ENCODE data around the gene KIF3C. TPM values are rescaled to one million over a fixed set of nuclear protein-coding genes. Genes with fewer than 3 reads are reported as not detected.
"Not testable (repeated sequence)": the region's sequence is repeated elsewhere in the genome, so short reads cannot be mapped to it uniquely, and the experiment has no call there.

Gene KIF3C
- 1 to 10 TPM; 5.1 to 6.6 TPM for total RNA-seq

DNA sequence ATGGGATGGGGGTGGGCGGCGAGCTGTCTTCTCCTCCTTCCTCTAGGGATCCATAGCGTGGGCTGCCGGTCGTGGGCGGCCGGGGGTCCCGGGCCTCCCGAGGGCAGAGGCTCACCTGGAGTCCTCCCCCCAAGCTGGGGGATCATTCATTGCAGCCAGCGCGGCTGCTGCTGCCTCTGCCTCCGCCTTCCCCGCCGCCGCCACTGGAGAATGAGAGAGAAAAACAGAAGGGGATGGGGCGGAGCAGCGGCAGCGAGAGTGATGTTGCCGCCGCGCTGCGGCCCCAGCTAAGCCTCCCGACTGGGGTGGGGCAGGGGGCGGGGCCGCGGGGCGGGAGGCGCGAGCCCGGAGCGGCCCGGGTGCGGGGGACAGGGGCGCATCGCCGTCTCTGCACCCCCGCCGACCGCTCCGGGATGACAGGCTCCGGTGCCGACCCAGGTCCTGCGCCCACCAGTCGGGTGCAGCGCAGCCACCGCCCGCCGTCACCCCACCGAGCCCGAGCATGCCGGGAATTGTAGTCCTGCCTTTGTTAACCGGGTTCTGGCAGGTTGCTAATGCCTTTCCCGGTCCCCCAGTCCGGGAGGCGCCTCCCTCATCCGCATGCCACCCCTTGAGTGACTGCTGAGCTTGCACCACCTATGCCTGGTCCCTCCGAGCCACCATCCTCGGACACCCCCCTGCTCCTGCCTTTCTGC, at the start of gene KIF3C:
Gene KIF3C (minus strand): TSS at position 225 of the 695 bp plus-strand sequence. CDS start 580 bp downstream, outside the sequence.
- ChIA-PET POLR2A (interaction anchor here (0.5 to 1.4 kb wide), 4 partner anchors 104 to 640 kb away, joined by 3 to 5 read pairs (median 3); partner anchors contain the start of gene ASXL2), CTCF (interaction anchor here (0.6 to 1.2 kb wide), 4 partner anchors 9 to 167 kb away, joined by 3 to 6 read pairs (median 4); no protein-coding TSS in a partner anchor)

DNA sequence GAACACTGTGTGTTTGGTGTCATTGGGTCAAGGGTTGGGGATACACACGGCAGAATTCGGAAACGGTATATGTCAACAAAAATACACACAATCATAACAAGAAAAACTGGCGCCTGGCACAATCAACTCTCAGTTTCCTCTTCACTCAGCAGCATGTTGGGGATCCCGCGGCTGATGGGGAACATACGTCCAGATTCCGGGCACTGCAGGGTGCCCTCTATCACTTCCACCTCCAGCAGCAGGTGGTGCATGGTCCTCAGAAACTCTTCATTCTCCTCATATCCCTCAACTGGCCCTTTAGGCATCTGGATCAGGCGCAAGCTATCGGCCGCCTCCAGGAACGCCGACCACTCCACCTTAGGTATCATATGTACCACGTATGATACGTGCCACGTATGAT, 45.8 kb upstream of the KIF3C start:
- CTCF ChIA-PET, POLR2A ChIA-PET: not testable (repeated sequence)

DNA sequence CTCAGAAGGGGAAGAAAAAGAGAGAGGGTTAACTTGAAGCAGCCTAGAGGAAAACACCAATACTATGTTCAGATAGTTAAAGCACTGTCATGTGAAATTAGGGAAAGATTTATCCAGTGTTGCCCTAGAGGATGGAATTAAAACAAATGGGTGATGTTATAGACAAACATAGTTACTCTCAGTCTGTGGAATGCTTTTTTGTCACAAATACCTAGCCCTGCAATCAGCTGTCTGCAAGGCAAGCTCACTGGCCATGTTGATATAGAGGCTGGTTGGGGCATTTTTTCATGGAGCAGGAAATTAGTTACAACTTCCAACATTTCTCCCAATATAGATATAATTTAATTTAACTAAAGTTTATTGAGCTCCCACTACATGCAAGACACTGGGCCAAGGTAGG, 43.2 kb upstream of the KIF3C start:
- CTCF ChIA-PET = interaction anchor here (0.8 kb wide), 1 partner anchor 18 kb away, joined by 3 read pairs; no protein-coding TSS in a partner anchor
- POLR2A ChIA-PET = no interaction called here

DNA sequence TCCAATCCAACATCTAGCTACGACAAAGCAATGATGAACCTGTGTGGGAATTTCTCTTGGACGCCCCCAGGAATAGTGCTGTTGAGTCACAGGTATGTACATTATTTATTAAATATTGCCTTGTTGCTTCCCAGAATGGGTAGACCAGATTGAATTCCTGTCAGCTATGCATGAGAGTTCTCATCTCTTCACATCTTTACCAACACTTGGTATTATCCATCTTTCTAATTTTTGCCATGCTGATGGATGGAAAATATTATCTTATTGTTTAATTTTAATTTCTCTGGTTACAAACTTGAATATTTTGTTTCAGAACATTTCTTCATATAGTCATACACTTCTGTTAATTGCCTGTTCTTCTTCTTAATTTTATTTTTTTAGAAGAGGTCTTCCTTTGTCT, 42.0 kb upstream of the KIF3C start:
- ChIA-PET POLR2A (interaction anchor here (0.8 kb wide), 1 partner anchor 9 kb away, joined by 6 read pairs; the partner anchor contains the start of gene RAB10), CTCF (interaction anchor here (0.7 kb wide), 1 partner anchor 19 kb away, joined by 3 read pairs; no protein-coding TSS in a partner anchor)

DNA sequence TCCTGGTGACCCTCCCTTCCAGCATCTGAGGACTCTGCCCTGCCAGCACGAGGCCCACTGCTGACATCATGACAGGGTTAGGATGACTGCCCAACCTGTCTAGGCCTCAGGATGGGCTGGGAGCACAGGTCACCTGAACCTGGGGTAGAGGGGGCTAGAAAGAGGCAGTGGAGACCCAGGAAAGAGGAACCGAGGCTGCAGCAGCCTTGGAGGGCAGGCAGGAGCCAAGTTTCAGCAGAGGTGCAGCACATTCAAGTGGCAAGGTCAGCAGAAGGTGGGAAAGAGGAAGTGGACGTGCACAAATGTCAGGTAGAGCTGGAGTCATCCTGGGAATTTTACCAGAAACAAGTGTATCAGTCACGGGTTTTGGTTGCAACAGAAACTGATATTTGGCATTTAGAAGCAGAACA, 37.9 kb upstream of the KIF3C start:
- ChIA-PET CTCF (no interaction called here), POLR2A (no interaction called here)

DNA sequence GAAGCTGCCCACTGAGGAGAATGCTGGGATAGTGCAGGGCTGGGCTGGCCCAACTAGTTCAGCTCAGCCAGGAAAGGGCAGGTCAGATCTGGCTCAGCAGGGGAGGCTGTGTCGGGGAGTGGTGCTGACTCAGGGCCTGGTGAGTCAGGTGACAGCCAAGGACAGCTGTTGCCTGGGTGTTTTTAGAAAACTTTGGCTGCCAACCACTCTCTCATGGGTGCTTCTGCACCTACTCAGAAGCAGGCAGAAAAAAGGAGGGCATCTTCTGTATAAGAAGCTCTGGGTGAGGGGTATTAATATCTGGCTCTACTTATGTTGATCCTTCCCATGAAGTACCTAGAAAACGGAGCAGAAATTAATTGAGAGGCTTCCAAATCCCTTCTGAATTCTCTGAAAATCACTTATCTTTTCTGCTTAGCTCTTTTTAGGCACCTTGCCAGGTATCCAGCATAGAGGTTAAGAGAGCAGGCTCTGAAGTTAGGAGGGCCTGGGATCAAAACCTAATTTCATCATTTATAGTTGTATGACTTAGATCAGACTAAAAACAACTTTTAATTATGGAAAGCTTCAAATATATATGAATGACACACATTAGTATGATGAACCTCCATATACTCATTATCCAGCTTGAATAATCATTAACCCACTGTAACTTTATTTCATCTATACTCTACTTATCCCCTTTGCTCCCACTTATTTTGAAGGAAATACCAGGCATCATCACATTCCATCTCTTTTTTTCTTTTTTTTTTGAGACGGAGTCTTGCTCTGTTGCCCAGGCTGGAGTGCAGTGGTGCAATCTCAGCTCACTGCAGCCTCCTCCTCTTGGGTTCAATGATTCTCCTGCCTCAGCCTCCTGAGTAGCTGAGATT, 36.1 kb upstream of the KIF3C start:
- ChIA-PET CTCF (interaction anchor here (0.9 kb wide), 1 partner anchor 42 kb away, joined by 3 read pairs; no protein-coding TSS in a partner anchor), POLR2A (interaction anchor here (0.6 kb wide), 1 partner anchor 71 kb away, joined by 3 read pairs; no protein-coding TSS in a partner anchor)

DNA sequence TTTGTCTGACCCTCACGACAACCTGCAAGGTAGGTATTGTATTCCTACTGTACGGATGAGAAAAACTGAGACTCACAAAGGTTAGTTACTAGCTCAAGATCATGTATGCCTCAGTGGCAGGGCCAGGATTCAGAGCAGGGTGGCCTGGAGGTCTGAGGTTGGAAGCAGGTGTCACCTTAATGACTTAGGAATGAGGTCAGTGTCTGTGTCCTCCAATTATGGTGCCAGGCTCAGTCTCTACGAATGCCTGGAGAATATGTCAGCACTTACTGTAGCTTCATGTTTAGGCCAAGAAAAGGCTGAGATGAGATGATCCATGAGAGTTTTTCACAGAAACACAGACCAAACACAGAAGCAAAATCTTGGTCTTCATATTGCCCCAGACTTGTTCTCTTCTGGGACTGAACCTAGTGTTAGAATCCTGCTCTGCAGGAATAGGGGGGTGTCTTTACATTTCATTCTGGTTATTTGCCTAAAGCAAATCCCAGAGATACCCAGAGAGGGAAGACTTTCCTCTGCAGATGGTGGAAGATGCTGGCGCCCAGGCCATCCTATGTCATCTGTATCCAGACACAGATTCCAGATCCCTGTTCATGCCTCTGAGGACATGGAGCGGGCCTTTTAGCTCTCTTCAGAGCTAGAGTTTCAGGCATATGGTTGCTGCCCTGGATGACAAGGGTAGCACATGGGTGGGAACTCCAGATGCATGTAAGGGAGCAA, 35.3 kb upstream of the KIF3C start:
- ChIA-PET POLR2A (interaction anchor here (0.6 kb wide), 1 partner anchor 70 kb away, joined by 3 read pairs; no protein-coding TSS in a partner anchor), CTCF (no interaction called here)

DNA sequence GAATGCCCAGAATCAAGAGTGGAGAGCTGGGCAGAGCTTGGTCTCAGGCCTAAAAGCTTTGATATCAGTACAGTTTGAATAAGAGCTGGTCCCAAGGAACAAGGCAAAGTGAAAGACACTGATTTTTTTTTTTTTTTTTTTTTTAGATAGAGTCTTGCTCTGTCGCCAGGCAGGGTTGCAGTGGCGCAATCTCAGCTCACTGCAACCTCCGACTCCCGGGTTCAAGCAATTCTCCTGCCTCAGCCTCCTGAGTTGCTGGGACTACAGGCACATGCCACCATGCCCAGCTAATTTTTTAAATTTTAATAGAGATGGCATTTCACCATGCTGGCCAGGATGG, 34.4 kb upstream of the KIF3C start:
- POLR2A ChIA-PET, CTCF ChIA-PET: not testable (repeated sequence)

DNA sequence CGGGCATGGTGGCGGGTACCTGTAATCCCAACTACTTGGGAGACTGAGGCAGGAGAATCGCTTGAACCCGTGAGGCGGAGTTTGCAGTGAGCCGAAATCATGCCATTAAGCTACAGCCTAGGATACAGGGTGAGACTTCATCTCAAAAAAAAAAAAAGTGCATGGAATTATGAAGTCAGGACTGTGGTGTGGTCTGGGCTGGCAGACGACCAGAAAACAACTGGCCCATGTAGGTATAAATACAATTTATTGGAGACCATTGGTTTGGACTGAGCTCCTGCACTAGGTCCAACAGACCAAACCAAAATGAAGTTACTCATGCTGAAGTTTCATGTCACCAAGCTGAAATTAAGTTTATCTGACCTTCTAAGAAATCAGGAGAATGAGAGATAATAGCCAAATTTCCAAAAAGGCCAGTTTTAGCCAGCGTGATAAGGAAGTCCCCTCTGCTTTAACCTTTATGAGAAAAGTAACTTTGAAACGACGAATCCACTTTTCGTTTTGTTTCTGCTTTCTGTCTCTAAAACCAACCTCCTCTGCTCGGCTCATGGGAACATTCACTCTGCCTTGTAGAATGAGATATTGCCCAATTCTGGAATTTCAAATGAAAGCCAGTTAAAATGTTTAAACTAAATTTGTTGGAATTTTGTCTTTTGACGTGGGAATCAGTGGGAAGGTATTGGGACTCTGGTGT, 33.9 kb upstream of the KIF3C start:
- ChIA-PET POLR2A (no interaction called here), CTCF (no interaction called here)

DNA sequence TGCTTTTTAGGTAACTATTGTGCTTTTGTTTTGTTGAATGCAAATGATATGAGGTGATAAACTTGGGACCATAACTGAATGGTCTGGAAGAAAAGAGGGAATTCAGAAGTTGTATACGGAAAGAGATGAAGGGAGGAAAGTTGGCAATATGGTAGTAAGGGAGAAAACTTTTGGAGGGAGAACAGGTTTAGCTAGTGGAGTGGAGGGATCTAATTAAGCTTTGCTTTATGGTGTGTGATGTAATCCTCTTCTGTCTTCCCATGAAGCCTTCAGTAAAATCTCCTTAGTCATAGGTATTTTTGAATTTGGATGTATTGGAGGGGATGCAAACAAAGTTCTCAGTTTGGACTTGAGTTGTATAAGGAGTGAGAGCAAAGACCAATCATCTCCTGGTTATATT, 31.4 kb upstream of the KIF3C start:
- POLR2A ChIA-PET = no interaction called here
- CTCF ChIA-PET = no interaction called here

DNA sequence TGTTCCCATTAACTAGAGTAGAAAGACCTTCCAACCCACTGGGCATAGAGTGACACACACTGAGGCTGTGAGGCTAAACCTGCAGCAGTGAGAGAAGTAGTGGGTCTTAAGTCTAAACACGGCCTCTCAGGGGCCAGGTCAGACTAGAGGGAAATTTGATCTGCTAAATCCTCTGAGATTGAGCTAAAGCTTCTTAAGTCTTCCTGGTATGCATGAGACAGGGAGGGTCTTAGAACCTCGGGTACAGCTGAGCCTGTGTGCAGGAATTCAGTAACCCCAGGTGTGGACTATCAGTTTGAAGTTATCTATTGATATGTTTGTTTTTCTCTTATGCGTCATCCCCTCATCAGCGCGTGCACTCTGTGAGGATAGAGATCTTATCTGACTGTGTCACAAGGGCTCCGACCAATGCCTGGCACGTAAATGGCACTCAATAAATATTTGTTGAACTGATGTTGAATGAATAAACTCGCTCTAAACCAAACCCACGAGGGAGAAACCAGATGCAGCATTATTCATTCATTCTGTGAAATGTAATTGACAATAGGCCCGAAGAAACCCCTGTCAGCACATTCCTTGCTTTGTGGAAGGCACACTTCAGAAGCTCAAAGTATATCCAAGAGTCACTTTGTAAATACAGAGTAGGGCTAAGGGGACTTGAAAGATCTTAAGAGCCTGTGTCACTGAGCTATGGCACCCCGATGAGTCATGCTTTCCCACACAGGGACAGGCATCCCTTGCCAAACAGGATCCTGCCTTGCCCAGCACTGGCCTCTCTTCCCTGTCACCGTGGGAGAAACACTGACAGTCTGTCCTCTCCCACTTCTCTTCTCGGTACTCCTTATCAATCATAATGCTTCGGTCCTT, 29.9 kb upstream of the KIF3C start:
- ChIA-PET POLR2A (no interaction called here), CTCF (interaction anchor here (0.6 kb wide), 1 partner anchor 132 kb away, joined by 3 read pairs; no protein-coding TSS in a partner anchor)

DNA sequence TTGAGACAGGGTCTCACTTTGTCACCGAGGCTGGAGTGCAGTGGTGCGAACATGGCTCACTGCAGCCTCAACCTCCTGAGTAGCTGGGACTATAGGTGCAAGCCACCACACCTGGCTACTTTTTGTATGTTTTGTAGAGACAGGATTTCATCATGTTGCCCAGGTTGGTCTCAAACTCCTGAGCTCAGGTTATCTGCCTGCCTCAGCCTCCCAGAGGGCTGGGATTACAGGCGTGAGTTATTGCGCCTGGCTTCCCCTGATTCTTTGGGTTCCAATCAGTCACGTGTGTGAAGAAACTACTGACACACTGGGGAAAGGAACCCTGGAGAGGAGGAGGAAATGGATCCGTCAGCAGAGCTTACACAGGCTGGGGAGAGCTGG, 29.3 kb upstream of the KIF3C start:
- ChIA-PET POLR2A (no interaction called here), CTCF (no interaction called here)

DNA sequence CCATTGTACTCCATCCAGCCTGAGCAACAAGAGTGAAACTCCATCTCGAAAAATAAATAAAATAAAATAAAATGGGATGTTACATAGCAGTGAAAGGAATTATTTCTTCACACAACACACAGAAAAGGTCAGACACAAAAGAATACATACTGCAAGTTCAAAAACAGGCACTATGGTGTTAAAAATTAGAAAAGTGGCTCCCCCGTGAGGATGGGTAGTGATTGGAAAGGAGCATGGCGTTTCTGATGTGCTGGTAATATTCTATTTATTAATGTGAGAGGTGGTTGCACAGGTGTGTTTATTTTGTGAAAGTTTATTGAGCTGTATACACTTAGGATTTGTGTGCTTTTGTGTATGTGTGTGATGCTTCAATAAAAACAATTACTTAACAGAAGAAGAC, 28.6 kb upstream of the KIF3C start:
- ChIA-PET CTCF (no interaction called here), POLR2A (no interaction called here)

DNA sequence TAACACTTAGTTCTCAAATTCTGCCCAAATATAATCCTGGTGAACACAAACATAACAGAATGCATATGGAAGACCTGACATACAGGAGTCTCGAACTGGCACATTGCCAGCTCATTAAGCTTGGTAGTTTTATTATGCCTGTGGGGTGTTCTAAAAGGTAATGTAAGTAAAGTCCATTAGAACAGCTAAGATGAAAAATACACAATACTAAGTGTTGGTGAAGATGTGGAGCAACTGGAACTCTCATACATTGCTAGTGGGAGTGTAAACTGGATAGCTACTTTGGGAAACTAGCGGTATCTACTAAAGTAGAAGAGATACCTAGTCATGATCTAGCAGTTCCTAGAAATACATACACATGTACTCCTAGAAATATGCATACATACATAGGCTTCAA, 27.3 kb upstream of the KIF3C start:
- CTCF ChIA-PET = interaction anchor here (0.5 kb wide), 2 partner anchors 25 to 97 kb away, joined by 3 read pairs; no protein-coding TSS in a partner anchor
- POLR2A ChIA-PET = no interaction called here

DNA sequence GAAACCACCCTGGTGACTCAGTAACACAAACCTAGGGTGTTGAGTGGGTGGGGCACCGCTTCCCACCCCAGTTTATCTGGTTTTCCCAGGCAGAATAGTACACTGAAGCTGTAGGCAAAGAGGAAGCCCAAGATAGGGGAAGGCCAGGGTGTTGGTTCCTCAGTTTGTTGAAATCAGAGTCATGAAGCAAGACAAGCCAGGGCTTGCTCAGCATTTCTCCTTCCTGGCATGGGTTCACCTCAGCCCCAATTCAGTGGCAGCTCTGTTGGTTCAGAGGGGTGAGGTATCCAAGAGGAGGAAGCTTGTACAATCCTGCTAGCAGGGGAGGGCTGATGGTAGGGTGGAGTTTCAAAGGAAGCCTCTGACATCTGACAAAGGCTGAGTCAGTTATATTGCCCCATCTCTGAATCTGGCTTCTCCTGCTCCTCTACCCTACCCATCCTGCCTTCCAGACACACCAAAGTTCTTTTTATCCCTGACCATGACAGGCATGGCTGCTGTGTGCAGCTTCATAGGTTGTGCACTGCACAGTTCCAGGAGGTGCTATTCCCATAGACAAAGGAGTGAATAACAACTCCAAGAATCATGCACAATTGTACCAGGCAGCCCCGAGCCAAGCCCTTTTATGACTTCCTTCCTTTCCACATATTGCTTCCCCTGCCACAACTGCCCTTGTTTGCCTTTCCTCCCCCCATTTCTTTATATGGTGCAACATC, 26.7 kb upstream of the KIF3C start:
- CTCF ChIA-PET = interaction anchor here (0.5 to 1.9 kb wide), 2 partner anchors 58 to 97 kb away, joined by 3 to 6 read pairs; no protein-coding TSS in a partner anchor
- POLR2A ChIA-PET = no interaction called here

DNA sequence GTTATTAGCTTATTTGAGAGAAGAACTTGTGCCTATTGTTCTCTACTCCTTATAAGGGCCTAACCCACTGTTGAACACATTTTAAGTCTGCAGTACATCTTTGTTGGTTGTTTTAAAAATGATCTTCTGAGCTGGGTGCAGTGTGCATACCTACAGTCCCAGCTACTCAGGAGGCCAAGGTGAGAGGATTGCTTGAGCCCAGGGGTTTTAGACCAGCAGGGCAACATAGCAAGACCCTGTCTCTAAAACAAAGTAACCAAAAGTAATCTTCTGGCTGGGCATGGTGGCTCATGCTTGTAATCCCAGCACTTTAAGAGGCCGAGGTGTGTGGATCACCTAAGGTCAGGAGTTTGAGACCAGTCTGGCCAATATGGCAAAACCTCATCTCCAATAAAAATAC, 25.8 kb upstream of the KIF3C start:
- POLR2A ChIA-PET = no interaction called here
- CTCF ChIA-PET = interaction anchor here (0.6 to 1.9 kb wide), 6 partner anchors 17 to 370 kb away, joined by 3 to 6 read pairs (median 4); no protein-coding TSS in a partner anchor

DNA sequence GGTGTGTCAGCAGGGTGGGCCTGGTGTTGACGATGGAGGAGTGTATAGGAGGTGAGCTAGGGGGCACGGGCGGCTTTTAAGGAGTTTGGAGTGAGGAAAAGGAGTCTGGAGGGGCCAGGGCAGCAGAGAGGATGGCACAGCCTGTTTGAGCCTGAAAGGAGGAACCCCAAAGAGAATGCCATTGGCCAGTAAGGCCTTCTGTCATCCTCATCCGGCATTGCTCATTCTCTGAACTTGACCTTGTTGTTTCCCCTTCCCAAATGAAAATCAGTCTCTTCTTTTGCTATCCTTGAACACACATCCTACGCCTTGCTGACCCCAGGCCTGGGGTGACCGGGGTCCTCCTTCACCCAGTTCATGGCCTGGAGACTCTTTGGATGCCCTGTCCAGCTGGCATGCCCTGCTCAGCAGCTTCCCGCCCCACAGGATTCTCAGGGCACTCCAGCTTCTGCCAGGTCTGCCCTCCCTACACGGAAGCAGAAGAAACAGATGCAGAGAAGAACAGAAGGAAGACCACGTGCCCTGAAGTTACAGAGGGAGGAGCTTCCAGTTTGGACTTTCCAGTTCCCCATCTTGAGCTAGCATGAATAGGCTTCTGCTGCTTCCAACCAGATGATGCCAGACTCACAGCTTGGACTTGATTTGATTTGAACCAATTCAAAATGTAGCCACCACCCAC, 20.5 kb upstream of the KIF3C start:
- ChIA-PET CTCF (interaction anchor here (0.6 kb wide), 2 partner anchors 116 to 155 kb away, joined by 3 to 4 read pairs; no protein-coding TSS in a partner anchor), POLR2A (no interaction called here)

All from activated CD8-positive, alpha-beta memory T cell treated with anti-CD3 and anti-CD28 coated beads for 36 hours (primary cell).